PFSK-1 (cell line): ENCODE data around the gene PIEZO1.

Experiments used
- FOXP2 ChIP-seq: optimal IDR thresholded peaks from 2 replicates; pipeline ENCODE3; 2011; ENCODE audit warnings: borderline replicate concordance, control low read depth, inconsistent platforms; ENCODE audit not compliant: insufficient read depth; ENCODE audit errors: extremely low read length, extremely low read depth
- POLR2AphosphoS5 ChIP-seq: IDR thresholded peaks from 2 replicates; pipeline ENCODE4 v1.6.1; 2012; ENCODE audit warnings: low read depth, mild to moderate bottlenecking, control low read depth, low read length, moderate library complexity
- REST ChIP-seq, 2 experiments: IDR thresholded peaks; 2 replicates each; pipeline versions ENCODE4 v1.6.1 to v1.8.0; 2011 to 2012; ENCODE audit warnings: low read depth in 2 of 2, low read length in 2 of 2, control low read depth in 1 of 2, inconsistent platforms in 1 of 2, mild to moderate bottlenecking in 1 of 2, moderate library complexity in 1 of 2; ENCODE audit not compliant: insufficient read depth in 1 of 2
- SIN3A ChIP-seq: IDR thresholded peaks from 2 replicates; pipeline ENCODE4 v1.6.1; 2012; ENCODE audit warnings: mild to moderate bottlenecking, low read length, moderate library complexity, borderline replicate concordance; ENCODE audit not compliant: insufficient read depth
- TAF1 ChIP-seq: IDR thresholded peaks from 2 replicates; pipeline ENCODE4 v1.6.1; 2012; ENCODE audit warnings: low read length, control low read depth, borderline replicate concordance; ENCODE audit not compliant: insufficient read depth

Gene PIEZO1

GRCh38 chr16:88685156-88686061, 99.6 kb downstream of the PIEZO1 start:
- TF ChIP-seq TAF1: no peak
- no peak for TF ChIP-seq FOXP2
- no peak for TF ChIP-seq SIN3A
- no peak for TF ChIP-seq REST (IDR thresholded peaks at IDR 0.05; ENCODE audit: insufficient read depth in 1 of 2, low read depth in 2 of 2, low read length in 2 of 2)
- no peak for TF ChIP-seq POLR2AphosphoS5

- TF ChIP-seq SIN3A: no peak
- TF ChIP-seq REST (IDR thresholded peaks at IDR 0.05; ENCODE audit: insufficient read depth in 1 of 2, low read depth in 2 of 2, low read length in 2 of 2): no peak
- TF ChIP-seq POLR2AphosphoS5: no peak
- no peak for TF ChIP-seq TAF1
- TF ChIP-seq FOXP2: no peak
These were observed 100.4 kb downstream of the PIEZO1 start for GRCh38 chr16:88684569-88685155.

- TF ChIP-seq POLR2AphosphoS5: no peak
- no peak for TF ChIP-seq FOXP2
- no peak for TF ChIP-seq SIN3A
- TF ChIP-seq REST (IDR thresholded peaks at IDR 0.05; ENCODE audit: insufficient read depth in 1 of 2, low read depth in 2 of 2, low read length in 2 of 2): no peak
- no peak for TF ChIP-seq TAF1
These were observed 103.1 kb downstream of the PIEZO1 start for GRCh38 chr16:88681709-88682451.

GRCh38 chr16:88681084-88681680, 103.8 kb downstream of the PIEZO1 start:
- TF ChIP-seq SIN3A (no peak), FOXP2 (no peak), POLR2AphosphoS5 (no peak), TAF1 (no peak), REST (IDR thresholded peaks at IDR 0.05; ENCODE audit: insufficient read depth in 1 of 2, low read depth in 2 of 2, low read length in 2 of 2) (no peak)
